ENCODE measurements around the gene IGF1.
"Not testable (repeated sequence)": the region's sequence is repeated elsewhere in the genome, so short reads cannot be mapped to it uniquely, and the experiment has no call there.

Gene IGF1

DNA sequence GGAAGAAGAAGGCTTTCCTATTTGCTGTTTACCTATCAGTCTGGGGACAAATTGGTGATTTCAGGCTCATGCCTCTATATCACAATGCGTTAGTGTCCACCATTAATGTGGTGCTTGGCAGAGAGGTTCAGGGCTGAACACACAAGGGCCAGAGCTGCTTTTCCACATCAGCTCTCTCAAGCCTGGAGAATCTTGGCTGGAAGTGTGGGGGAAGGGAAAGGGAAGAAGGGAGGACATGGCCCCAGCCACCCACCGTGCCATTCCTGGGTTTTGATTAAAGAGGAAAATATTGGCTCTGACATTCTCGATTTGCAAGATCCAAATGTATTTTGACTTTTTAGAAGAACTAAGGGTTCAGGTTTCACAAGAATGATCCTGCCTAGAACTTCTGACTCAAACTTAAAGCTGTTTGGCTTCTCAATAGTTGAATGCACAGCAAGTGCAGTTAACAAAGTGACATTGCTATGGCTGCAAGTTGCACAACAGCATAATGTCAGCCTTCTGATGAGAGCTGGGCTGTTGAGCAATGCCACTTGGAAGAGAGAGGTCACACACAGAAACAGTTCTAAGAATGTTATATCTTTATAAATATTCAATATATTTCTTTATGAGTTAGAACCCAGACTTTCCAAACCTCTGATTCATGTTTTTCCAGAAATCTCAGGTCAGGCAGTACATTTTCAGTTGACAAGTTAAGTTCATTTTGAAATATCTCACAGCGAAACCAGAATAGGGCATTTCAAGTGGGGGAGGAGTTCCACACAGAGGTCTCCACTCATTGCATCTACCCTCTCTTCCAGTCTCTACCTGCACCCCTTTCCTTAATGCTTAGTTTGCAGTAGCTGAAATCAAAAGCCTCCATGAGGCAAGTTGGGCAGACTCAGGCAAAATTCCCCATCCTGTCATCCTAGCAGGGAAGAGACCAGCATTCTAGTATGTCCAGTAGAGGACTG, 25.3 kb downstream of the IGF1 start:
- DNase-seq: no peak

DNA sequence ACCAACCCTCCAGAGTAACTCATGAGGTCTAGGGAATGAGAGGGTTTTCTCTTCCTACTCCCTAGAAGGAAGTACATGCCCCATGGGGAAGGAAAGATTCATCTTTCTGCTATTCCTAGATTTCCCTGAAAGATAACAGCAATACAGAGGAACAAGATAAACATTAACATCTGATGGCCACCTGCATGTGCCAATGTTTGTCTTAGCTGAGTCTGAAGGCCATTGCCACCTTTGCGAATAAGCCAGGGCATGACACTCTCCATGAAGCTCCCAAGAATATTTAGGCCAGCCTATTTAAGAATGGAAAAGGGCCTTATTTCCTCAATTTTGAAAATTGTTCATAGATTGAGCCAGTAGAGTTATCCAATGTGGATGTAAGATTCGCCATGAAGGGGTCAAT, 26.0 kb downstream of the IGF1 start:
- DNase-seq: no peak

DNA sequence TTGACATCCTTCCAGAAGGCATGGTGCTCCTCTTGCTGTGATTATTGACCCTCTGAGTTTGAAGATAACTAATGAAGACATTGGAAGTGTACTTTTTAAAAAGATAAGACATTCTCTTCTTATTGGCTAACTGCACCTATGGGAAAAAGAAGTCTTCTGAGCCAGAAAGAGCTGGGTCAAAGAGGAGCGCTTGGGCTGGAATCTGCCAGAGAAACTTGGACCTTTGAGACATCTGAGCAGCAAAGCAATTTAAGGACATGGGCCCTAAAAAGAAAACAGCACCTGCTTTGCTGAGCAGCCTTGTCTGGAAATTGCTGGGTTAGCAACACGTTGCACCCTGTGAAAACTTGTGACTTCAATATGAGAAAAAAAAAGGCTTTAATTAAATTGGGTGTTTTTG, 27.8 kb downstream of the IGF1 start:
- no peak for DNase-seq

DNA sequence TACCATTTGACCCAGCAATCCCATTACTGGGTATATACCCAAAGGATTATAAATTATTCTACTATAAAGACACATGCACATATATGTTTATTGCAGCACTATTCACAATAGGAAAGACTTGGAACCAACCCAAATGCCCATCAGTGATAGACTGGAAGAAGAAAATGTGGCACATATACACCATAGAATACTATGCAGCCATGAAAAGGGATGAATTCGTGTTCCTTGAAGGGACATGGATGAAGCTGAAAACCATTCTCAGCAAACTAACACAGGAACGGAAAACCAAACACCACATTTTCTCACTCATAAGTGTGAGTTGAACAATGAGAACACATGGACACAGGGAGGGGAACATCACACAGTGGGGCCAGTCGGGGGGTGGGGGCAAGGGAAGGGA, 31.3 kb downstream of the IGF1 start:
- not testable (repeated sequence) for DNase-seq

DNA sequence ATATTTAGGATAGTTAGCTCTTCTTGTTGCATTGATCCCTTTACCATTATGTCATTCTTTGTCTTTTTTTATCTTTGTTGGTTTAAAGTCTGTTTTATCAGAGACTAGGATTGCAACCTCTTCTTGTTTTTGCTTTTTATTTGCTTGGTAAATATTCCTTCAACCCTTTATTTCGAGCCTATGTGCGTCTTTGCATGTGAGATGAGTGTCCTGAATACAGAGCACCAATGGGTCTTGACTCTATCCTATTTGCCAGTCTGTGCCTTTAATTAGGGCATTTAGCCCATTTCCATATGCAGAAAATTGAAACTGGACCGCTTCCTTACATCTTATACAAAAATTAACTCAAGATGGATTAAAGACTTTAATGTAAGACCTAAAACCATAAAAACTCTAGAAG, 32.9 kb downstream of the IGF1 start:
- not testable (repeated sequence) for DNase-seq

DNA sequence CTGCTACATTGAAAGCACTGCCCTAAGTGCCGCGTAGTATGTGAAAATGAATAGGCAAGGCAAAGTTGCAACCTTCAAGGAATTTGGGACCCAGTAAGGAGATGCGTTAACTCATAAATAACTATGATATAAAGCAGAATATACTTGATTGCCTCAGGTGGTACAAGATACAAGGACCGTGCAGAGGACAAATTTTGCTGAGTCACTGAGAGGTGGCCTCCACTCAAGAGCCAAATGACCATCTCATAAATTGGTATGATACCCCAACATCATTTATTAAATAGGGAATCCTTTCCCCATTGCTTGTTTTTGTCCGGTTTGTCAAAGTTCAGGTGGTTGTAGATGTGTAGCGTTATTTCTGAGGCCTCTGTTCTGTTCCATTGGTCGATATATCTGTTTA, 35.7 kb downstream of the IGF1 start:
- DNase-seq: no peak

DNA sequence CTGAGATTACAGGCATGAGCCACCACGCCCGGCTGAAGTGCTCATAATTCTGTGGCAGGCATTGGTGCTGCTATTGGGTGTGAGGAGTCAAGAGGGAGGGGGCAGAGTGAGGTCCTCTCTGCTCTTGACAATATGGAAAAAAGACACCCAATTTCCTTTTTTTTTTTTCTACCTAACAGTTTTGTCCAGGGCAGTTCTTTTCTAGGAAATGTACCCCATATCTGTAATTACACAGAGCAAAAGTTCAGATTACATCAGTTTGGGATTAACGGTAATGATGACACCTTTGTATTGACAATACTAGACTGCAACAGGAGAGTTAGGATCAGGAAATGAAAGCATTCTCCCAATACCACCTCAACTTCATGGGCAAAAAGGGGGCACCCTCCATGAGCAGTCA, 36.3 kb downstream of the IGF1 start:
- DNase-seq: no peak

DNA sequence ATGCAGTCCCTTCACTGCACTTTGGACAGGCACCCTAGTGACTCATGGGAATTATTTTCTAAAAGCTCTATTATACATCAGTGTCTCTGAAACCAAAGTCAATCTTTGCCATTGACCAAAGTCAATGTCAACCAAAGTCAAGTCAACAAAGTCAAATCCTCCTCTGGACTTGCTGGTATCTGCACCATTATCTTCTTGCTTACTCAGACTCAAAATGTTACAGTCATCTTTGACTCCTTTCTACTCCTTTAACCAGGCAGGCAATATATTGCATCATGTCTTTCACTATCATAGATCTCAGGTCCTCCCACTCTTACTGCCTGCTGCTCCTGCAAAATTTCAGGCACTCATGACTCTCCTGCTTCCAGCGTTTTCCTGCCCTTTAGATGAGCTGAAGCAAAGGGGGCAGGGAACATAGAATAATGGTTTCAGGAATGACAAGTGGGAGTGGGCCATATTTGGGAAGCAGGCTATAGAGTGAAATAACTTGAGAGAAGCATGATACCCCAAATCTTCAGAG, 39.2 kb downstream of the IGF1 start:
- no peak for DNase-seq

DNA sequence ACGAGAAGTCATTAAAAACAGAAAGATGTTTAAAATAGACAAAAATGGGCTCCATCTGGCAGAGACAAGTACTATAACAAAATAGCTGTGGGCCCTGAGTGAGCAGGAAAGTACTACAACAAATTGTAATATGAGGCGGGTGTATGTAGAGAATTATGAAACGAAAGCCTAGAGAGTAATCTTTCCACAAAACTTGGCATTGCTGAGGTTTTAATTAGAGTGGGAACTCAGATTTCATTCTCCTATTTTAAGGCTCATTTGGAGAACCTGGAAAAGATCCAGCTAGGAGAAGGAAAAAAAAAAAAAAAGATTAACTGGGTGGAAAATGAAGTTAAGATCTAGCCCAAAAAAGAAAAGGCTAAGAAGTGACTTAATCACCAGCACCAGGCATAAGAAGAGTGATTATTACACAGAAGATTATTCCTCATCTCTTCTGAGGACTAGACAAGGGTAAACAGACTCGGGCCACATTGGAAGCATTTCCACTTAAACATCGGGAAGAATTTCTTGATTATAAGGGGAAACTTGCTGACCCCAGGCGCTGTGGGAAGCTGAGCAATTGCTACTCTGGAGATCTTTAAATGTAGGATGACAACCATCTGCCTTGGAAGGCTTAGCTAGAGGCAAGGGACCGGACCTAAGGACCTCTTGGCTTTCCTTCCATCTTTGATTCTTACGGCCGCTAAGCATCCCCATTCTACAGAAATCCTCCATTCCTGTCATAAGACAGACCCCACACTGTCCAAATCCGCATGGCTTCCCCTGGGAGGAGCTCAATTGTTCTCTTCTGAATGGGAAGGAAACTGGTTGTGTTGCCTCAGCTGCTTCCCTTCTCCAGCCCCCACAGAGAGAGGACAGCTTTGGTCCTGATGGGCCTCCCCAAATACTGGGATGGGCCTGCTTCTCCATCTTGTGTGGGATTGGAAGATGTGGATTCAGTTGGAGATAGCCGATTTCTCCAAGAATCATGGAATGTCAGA, 40.6 kb downstream of the IGF1 start:
- no peak for DNase-seq

DNA sequence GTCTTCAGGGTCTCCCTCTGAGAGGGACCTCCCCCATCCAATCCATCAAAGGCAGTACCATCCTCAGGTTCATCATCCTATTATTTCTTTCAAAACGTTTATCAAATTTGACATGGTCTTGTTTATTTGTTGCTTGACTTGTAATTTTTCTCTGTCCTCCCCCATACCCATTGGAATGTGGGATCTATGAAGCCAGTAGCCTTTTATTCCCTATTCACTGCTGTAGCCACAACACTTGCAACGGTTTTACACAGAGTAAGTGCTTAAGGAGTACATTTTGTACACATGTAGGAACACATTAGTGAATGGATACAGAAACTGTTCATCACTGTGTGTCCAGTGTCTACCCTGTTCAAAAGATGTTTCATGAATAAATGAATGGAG, 41.5 kb downstream of the IGF1 start:
- DNase-seq: no peak

DNA sequence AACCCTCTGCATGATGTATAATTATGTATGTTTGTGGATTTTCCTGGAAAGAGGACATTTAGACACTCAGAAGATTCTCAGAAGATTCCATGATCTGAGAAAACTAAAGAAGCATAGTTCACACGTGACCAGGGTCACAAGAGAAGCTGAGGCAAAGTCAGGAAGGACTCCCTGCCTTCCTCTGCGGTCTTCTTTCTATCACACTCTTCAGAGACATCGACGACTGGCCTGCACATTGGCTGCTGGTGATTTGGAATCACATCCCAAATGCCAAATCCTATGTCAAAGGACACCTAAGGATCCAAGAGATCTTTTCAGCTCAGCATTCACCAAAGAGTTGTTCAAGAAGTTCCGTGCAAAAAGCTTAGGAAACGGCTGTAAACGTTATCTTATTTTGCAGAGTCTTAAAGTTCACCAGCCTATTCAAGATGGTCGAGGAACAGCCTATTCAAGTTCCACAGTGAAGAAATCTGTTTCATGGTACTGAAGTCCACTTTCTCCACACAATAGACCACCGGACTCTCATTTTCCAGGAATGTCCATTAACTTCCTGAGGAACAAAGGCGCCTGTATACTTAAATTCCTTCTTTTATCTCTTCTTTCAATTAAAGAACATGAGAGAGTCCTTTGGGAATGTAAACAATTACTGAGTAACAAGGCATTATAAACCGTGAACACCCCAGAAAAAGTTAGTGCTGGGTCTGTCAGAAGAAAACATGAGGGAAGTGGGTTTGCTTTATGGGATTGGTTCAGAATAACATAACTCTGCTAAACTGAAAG, 42.1 kb downstream of the IGF1 start:
- DNase-seq: no peak

DNA sequence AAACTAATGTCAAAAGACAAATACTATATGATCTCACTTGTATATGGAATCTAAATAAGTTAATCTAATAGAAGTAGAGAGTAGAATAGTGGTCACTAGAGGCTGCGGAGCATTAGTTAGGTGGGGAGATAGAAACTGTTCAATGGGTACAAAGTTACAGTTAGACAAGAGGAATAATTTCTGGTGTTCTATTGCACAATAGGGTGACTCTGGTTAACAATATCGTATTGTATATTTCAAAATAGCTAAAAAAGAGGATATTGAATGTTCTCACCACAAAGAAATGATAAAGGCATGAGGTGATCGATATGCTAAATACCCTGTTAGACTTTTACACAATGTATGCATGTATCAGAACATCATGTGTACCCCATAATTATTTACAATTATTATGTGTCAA, 42.9 kb downstream of the IGF1 start:
- DNase-seq: no peak

DNA sequence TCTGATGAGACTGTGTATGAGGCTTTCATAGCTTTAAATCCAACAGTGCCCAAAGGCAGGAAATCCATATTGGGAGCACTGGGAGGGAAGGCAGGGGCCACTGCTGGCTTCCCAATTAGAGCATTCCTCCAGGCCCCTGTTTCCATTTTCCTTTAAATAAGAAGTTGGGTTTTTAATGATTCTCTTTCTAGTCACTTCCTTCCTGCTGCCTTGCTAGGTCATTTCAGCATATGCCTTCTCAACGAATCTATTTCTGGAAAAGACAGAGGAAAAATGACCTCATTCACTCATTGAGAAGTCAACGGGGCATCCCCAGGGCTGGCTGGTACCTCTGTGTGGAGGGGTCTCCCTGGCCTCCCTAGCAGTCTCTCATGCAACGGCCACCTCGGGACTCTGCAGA, 43.5 kb downstream of the IGF1 start:
- no peak for DNase-seq

DNA sequence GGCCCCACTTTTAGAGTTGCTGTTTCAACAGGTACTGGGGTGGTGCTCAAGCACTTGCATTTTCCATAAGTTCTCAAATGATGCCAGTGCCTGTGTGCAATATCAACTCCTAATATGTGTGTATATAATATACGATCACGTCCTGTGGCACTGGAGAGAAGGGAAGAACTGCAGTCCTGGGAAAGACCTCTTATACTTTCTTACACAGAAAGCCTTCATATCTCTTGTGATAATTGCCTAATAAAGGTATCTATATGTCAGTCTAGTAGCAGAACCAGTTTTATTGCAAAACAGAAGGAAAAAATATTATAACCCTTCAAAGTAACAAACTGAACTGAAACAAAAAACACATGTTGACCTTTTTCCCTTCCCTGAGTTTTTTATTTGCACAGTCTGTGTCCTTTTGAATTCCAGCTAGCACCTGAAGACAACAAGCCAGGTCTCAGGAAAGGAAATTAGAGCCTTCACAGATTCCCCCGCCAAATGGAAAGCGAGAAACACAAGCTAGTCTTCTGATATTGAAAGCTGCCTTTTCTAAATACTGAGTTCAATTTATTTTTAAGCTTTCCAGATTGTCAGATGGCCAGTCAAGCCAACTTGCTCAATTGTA, 44.4 kb downstream of the IGF1 start:
- no peak for DNase-seq

DNA sequence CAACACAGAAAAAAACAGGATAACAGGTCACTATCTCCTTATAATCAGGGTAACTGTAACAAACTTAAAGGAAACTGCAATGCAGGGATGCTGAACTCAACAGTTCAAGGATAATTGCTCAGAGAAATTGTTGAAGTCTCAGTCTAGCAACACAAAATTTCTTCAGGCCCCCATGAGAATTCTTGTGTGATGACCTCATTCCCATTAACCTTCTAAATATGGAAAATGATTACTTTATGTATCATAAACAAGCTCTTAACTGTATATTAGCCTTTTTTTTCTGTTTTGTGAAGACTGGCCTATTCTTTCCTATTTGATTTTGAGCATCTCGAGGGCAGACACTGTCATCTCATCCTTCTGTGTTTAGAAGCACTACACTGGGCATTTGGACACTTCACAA, 47.1 kb downstream of the IGF1 start:
- no peak for DNase-seq

DNA sequence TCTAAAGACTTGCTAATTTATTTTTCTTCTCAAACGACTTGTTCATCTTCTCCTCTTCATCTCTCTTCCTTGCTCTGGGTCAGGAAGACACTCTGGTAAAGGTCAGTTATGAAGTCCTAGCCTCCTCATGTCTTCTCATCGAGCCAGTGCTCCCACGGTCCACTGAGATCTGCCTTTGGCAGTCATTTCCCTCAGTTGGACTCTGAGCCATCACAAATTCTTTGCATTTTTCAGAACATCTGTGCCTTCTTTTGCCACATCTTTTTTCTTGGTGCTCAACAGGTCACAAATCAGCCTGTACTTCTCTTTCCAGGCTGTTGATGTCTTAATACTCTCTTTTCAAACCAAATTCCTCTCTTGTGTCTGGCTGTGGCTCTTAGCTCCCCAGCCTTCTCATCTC, 49.7 kb downstream of the IGF1 start:
- no peak for DNase-seq

DNA sequence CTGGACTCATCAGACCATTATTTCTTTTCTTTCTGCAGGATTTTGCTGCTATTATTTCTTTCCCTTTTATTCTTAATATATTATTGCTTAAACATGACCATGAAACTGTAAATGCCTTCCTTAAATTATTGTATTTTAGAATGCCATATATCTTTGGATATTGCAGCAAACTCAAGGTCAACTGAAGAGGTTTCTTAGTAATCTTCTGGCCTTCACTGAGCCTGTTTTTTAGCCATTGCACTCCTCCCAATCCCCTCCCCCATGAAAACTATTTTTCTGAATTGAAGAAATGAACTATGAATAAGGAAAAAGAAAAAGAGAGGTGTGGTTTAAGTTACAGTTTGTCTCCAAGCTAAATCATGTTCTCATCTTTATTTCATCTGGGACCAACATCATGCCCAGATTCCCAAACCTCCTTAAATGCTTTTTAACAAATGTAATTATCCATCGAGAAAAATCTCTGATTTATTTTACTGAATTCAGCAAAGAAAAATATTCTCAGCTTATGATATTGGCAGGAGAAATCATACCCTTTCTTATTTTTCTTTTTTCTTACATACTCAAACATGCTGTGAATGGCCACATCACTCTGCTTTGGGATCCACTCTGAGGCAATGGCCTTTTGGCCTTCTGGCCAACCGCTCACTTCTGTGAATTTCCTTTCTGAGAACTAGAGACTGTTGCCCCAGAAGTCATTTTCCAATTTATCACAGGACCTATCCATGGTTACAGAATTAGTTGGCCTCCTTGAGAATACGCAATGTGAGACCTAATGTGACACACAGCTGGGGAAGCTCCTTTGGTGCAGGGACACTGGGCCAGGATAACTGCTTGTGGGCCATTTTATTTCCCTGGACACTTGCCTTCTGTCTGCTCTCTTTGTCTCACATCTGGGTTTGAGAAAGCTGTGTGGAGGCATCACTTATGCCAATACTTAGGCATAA, 50.9 kb downstream of the IGF1 start:
- DNase-seq: no peak

DNA sequence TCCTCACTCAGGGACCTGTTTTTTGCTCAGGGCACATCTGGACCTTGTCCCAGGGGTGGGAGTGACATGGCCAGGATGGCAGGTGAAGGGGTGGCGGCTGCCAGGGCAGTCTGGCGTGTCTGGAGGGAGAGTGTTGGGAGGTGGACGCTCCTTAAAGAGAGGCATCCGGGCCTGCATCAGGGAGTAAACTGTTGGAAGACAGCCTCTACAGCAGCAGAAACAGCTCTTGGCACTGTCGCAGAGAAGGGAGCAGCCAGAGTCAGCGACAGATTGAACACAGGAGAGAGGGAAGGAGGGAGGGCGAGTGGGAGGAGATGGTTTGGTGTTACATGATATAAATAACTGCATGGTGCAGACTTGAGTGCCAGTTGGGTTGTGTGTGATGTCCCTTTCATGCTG, 52.8 kb downstream of the IGF1 start:
- DNase-seq: no peak

DNA sequence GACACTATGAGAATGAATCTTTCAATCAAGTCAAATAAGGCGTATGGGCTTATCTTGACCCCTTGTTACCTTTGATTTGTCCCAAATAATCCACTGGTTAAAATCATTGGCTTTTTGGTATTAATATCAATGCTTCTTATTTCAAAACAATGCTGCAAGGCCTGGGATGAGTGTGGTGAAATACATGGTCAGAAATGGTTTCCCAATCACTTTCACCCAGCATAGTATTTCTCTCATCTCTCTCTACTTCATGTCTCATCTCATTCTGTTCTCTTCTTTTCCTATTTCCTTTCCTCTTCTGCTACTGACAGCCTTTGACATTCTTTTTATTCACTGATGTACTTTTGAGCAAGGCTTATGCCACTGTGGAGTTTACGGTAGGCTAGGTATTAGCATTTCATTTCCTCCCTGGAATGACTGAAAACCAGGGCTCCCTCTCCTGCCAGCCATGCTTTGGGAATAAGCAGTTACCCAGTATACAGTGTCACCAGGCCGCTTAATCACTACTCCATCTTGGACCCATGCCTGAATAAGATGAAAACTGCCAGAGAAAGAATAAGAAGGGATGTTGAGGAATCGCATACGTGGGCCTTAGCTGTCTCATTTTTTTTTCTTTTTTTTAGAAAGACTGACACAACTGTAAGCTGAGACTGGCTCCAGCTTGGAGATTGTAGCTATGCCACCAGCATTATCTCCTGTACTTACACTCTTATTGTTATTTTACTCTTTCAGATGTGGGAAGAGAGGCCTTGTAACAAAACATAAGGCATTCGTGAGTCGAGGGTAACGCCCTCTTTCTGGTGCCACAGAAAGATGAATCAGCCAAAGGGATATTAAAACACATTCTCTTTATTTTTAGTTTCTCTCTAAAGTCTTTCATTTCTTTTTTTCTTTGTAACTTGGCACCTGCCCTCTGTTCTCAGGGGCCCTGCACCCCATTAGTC, 53.5 kb downstream of the IGF1 start:
- no peak for DNase-seq

Data from CD4-positive, alpha-beta T cell treated with Interleukin-17A for 4 hours (primary cell).